Epithelial cell of alveolus of lung (primary cell): ENCODE results near the gene ASPN. TPM values are rescaled to one million over a fixed set of nuclear protein-coding genes. Genes with fewer than 3 reads are reported as not detected.

Experiments
- total RNA-seq: library from RNA; depleted of rRNA; stranded (reverse); fragments of >200 nt; gene quantifications from 2 replicates; pipeline ENCODE4 v1.2.1, GENCODE V29; 2015

The ASPN gene
- not detected in 2 replicates for total RNA-seq

GRCh38 chr9:92482329-92482728 is at the start of gene ASPN:
Gene ASPN, minus strand, starts transcription at chr9:92482506.

GRCh38 chr9:92424340-92424739 is 58.0 kb downstream of the ASPN start, which contains the start of gene OMD:
Gene OMD, minus strand, starts transcription at chr9:92424471. Its CDS starts 6,913 bp downstream, at chr9:92417558.

Other genes with a start within 250 kb of the ASPN start
- gene IARS1, start 188.8 kb downstream of the ASPN start, total RNA-seq = 63.4 and 242 TPM in 2 replicates
- 14.3 and 14.6 TPM in 2 replicates for gene NOL8, start 157.2 kb downstream of the ASPN start, total RNA-seq
- gene CENPP, start 156.6 kb downstream of the ASPN start, total RNA-seq = 0.72 and 3.2 TPM in 2 replicates
- gene OGN, start 77.9 kb downstream of the ASPN start, total RNA-seq = 0.08 TPM in 1 of 2 replicates, not detected in the other
- not detected in 2 replicates for gene OMD, start 58.0 kb downstream of the ASPN start, total RNA-seq
- gene ECM2, start 53.5 kb upstream of the ASPN start, total RNA-seq = 0.39 and 2.2 TPM in 2 replicates
- 7.8 and 9.2 TPM in 2 replicates for gene IPPK, start 187.6 kb upstream of the ASPN start, total RNA-seq